Heart left ventricle (tissue), 16 donors: Measurements from ENCODE around the gene CADPS2. TPM values are rescaled to one million over a fixed set of nuclear protein-coding genes. Genes with fewer than 3 reads are reported as not detected.
"Not testable (repeated sequence)": the region's sequence is repeated elsewhere in the genome, so short reads cannot be mapped to it uniquely, and the experiment has no call there.

Source experiments
- ATAC-seq, 4 donors: fragments of 200-7000 bp; cut with Tn5 transposase; one replicate each; pipeline ENCODE4 v1.9.1; 2020 to 2022; ENCODE audit warnings: moderate library complexity in 4 of 4, mild to moderate bottlenecking in 3 of 4, moderate number of reproducible peaks in 1 of 4
- DNase-seq, 5 donors: peaks; one replicate each; pipeline ENCODE4 v3.0.0-alpha.2; 2020
- H3K27ac ChIP-seq, 12 donors: fragments of 200-600 bp; sonication (generic) in 4 of 12; one replicate each; pipeline versions ENCODE4 v1.5.0 to v1.8.0; 2016 to 2022; ENCODE audit warnings: mild to moderate bottlenecking in 2 of 12
- H3K27me3 ChIP-seq, 9 donors: fragments of 200-600 bp; sonication (generic) in 2 of 9; one replicate each; pipeline versions ENCODE4 v1.5.1 to v1.8.0; 2016 to 2022; ENCODE audit warnings: mild to moderate bottlenecking in 3 of 9
- H3K36me3 ChIP-seq, 9 donors: fragments of 200-600 bp; sonication (generic) in 2 of 9; one replicate each; pipeline versions ENCODE4 v1.5.0 to v1.8.0; 2018 to 2022; ENCODE audit warnings: mild to moderate bottlenecking in 2 of 9
- H3K4me1 ChIP-seq, 12 donors: fragments of 200-600 bp; sonication (generic) in 4 of 12; one replicate each; pipeline versions ENCODE4 v1.5.0 to v1.8.0; 2016 to 2022; ENCODE audit warnings: mild to moderate bottlenecking in 3 of 12
- H3K4me3 ChIP-seq, 12 donors: fragments of 200-600 bp; sonication (generic) in 4 of 12; one replicate each; pipeline versions ENCODE4 v1.5.0 to v1.8.0; 2017 to 2022; ENCODE audit warnings: mild to moderate bottlenecking in 9 of 12, moderate library complexity in 4 of 12
- H3K9me3 ChIP-seq, 12 donors: fragments of 200-600 bp; sonication (generic) in 4 of 12; one replicate each; pipeline versions ENCODE4 v1.5.0 to v1.8.0; 2016 to 2022; ENCODE audit warnings: mild to moderate bottlenecking in 1 of 12
- CTCF ChIP-seq, 12 donors: fragments of 200-600 bp; sonication (generic) in 4 of 12; IDR thresholded peaks; one replicate each; pipeline versions ENCODE4 v1.5.0 to v1.8.0; 2018 to 2022; ENCODE audit warnings: antibody characterized with exemption in 12 of 12, mild to moderate bottlenecking in 5 of 12
- POLR2A ChIP-seq, 2 donors: fragments of 450-650 bp; IDR thresholded peaks; one replicate each; pipeline ENCODE4 v1.6.1; 2017; ENCODE audit warnings: antibody characterized with exemption in 2 of 2, mild to moderate bottlenecking in 2 of 2, moderate library complexity in 2 of 2
- WGBS, 4 donors: extraction: QIAGEN DNeasy Blood & Tissue Kit in 2 of 4; methylation state at CpG; one replicate each; pipeline versions ENCODE4 v1.1.5 to v1.1.7; 2013 to 2018; 5-methylcytosine and 5-hydroxymethylcytosine counted together
- intact Hi-C, 10 donors: fragments of 100-400 bp; cut with DNase I; formaldehyde crosslinking; loops; one replicate each; pipeline versions ENCODE4 v1.11.1 to v1.14.2; 2022
- polyA plus RNA-seq, 2 donors: library from polyadenylated mRNA; stranded (reverse); fragments of 200-250 nt; gene quantifications; one replicate each; pipeline ENCODE4 v1.2.3, GENCODE V29; 2013
- total RNA-seq, 9 donors: library from RNA; depleted of rRNA in 2 of 9; stranded (reverse); fragments of >200 nt in 2 of 9; fragmentation: NEBNext Ultra II Directional in 3 of 9; extraction: Animal tissue kit (Norgen Biotek cat#: 25700) in 3 of 9; gene quantifications; one replicate each; pipeline versions ENCODE4 v1.1.0 to v1.2.4, GENCODE V29; 2016 to 2023
- donor health status: ischemic (EF 13 %, LVEDD 7.1; RV severe dilation, severe dysfunction).
- donor health status: healthy with polysubstance abuse.
- donor health status: DM: no; HTN: yes; CAD: no.
- donor health status: DM: no; HTN: no; CAD: no.
- donor health status: ischemic (EF 25% LVEDD 6.9; RV normal size, moderate dysfunction).
- donor health status: ischemic (EF 25% LVEDD 5.7; RV mildly dilated, moderate dysfunction).
- donor health status: healthy.
- donor health status: DM: yes; HTN: yes; CAD: no.
- donor health status: ischemic (EF 35%, LVEDD 5.7; RV mildly dilated, moderate dysfunction).
- donor health status: nonischemic (EF 11% LVEDD 7.7; RV severe dilation, severe dysfunction).
- donor health status: DM: yes; HTN: yes; CAD: no.
- donor health status: PGD.
- donor health status: ischemic (EF 29% LVEDD 5.4; RV normal size, mild dysfunction).
- donor health status: nonischemic (EF 23%, LVEDD 6.1; RV moderate dilation, normal function).

CADPS2 gene
- total and polyA plus RNA-seq, 11 donors, result 6.5 to 29.0 (median 10.3) TPM

GRCh38 chr7:122290476-122290875 is 595.8 kb downstream of the CADPS2 start:
- TF ChIP-seq POLR2A (IDR thresholded peaks at IDR 0.05) (no peak), CTCF (IDR thresholded peaks at IDR 0.05) (no peak)
- Histone ChIP-seq H3K36me3 (no peaks in the 10 kb centered on the region), H3K27me3 (peaks cover 0 to 37% (median 0%) of the 10 kb centered on the region in 9 donors), H3K27ac (no peak overlapping the region), H3K9me3 (peaks cover 0 to 28% (median 5%) of the 10 kb centered on the region in 12 donors), H3K4me3 (no peak overlapping the region), H3K4me1 (no peaks in the 10 kb centered on the region)
- intact Hi-C loops, result no loop called here
- DNase-seq, result no peak
- WGBS, 4 donors, result 84 to 87% (median 86%) methylated on average over 1 of the region's 1 CpG
- ATAC-seq, result no peak

GRCh38 chr7:122289426-122289825 is 596.8 kb downstream of the CADPS2 start:
- ATAC-seq, result no peak
- no peaks in the 10 kb centered on the region for H3K4me1 ChIP-seq
- no peak overlapping the region for H3K4me3 ChIP-seq
- no peak overlapping the region for H3K27ac ChIP-seq
- intact Hi-C loops, result no loop called here
- no peak for TF ChIP-seq CTCF (IDR thresholded peaks at IDR 0.05)
- no peak for TF ChIP-seq POLR2A (IDR thresholded peaks at IDR 0.05)
- WGBS, 4 donors, result 35 to 75% (median 45%) methylated on average over 1 of the region's 1 CpG
- DNase-seq, result no peak
- peaks cover 0 to 28% (median 5%) of the 10 kb centered on the region in 12 donors for H3K9me3 ChIP-seq
- H3K36me3 ChIP-seq, result no peaks in the 10 kb centered on the region
- peaks cover 0 to 27% (median 0%) of the 10 kb centered on the region in 9 donors for H3K27me3 ChIP-seq

GRCh38 chr7:122284608-122285007 is 601.7 kb downstream of the CADPS2 start:
- ATAC-seq, H3K27me3 ChIP-seq, DNase-seq, H3K27ac ChIP-seq, H3K9me3 ChIP-seq, intact Hi-C loops, H3K4me3 ChIP-seq, H3K4me1 ChIP-seq, H3K36me3 ChIP-seq: not testable (repeated sequence)
- 88 to 91% (median 89%) methylated on average over 15 to 19 of the region's 24 CpGs for WGBS, 4 donors

GRCh38 chr7:122273117-122273516 is 613.1 kb downstream of the CADPS2 start:
- no peak for TF ChIP-seq CTCF (IDR thresholded peaks at IDR 0.05)
- TF ChIP-seq POLR2A (IDR thresholded peaks at IDR 0.05), result no peak
- Histone ChIP-seq H3K4me1 (no peaks in the 10 kb centered on the region), H3K9me3 (no peaks in the 10 kb centered on the region), H3K36me3 (no peaks in the 10 kb centered on the region), H3K27ac (no peak overlapping the region), H3K4me3 (no peak overlapping the region), H3K27me3 (no peaks in the 10 kb centered on the region)
- intact Hi-C loops, result no loop called here
- DNase-seq (no peak), ATAC-seq (no peak)
- whole genome bisulfite sequencing, 4 donors, result 86 to 94% (median 88%) methylated on average over 2 of the region's 2 CpGs

- Histone ChIP-seq H3K36me3 (no peaks in the 10 kb centered on the region), H3K4me3 (no peak overlapping the region), H3K27ac (no peak overlapping the region), H3K9me3 (no peaks in the 10 kb centered on the region), H3K27me3 (no peaks in the 10 kb centered on the region), H3K4me1 (no peaks in the 10 kb centered on the region)
- intact Hi-C loops, result no loop called here
- 47 to 70% (median 54%) methylated on average over 1 of the region's 1 CpG for WGBS, 4 donors
- ATAC-seq (no peak), DNase-seq (no peak)
- TF ChIP-seq POLR2A (IDR thresholded peaks at IDR 0.05) (no peak), CTCF (IDR thresholded peaks at IDR 0.05) (no peak)
Measured at GRCh38 chr7:122269241-122269640, 617.0 kb downstream of the CADPS2 start.
